Thyroid gland (tissue), 4 donors: ENCODE measurements around the gene PGAP3.

Experiments
- POLR2A ChIP-seq, 2 donors: fragments of 450-650 bp; IDR thresholded peaks; one replicate each; pipeline ENCODE4 v1.6.1; 2017; ENCODE audit warnings: antibody characterized with exemption in 2 of 2, mild to moderate bottlenecking in 2 of 2, moderate library complexity in 1 of 2
- TF ChIP-seq, protein P1 (sequence below), 6 experiments: fragments of 200-600 bp in 3 of 6; fragments of 450-650 bp in 3 of 6; sonication (generic) in 3 of 6; IDR thresholded peaks; one replicate each; pipeline ENCODE4 v1.5.1; 2016 to 2019; ENCODE audit warnings: antibody characterized with exemption in 6 of 6, mild to moderate bottlenecking in 2 of 6, inconsistent platforms in 1 of 6, moderate library complexity in 1 of 6

- TF ChIP-seq, protein P1, sequence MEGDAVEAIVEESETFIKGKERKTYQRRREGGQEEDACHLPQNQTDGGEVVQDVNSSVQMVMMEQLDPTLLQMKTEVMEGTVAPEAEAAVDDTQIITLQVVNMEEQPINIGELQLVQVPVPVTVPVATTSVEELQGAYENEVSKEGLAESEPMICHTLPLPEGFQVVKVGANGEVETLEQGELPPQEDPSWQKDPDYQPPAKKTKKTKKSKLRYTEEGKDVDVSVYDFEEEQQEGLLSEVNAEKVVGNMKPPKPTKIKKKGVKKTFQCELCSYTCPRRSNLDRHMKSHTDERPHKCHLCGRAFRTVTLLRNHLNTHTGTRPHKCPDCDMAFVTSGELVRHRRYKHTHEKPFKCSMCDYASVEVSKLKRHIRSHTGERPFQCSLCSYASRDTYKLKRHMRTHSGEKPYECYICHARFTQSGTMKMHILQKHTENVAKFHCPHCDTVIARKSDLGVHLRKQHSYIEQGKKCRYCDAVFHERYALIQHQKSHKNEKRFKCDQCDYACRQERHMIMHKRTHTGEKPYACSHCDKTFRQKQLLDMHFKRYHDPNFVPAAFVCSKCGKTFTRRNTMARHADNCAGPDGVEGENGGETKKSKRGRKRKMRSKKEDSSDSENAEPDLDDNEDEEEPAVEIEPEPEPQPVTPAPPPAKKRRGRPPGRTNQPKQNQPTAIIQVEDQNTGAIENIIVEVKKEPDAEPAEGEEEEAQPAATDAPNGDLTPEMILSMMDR (IDR thresholded peaks at IDR 0.05): no peak
- no peak for TF ChIP-seq POLR2A (IDR thresholded peaks at IDR 0.05)
Observed at GRCh38 chr17:39659279-39660010, 28.4 kb downstream of the PGAP3 start.
